ENCODE results near the gene RAB5B. TPM values are rescaled to one million over a fixed set of nuclear protein-coding genes. Genes with fewer than 3 reads are reported as not detected.
"Not testable (repeated sequence)": the region's sequence is repeated elsewhere in the genome, so short reads cannot be mapped to it uniquely, and the experiment has no call there.

RAB5B gene
- total RNA-seq, 1 donor from 2014 or later = 77.1 TPM

- DNase-seq = no peak
These were observed 8.6 kb downstream of the RAB5B start for GRCh38 chr12:55982319-55982936.

- DNase-seq = no peak
These were observed 9.5 kb downstream of the RAB5B start for GRCh38 chr12:55983232-55983842.

- no peak for DNase-seq
These were observed 11.0 kb downstream of the RAB5B start for GRCh38 chr12:55984861-55985260.

- DNase-seq = no peak
These were observed 11.5 kb downstream of the RAB5B start for GRCh38 chr12:55985341-55985740.

GRCh38 chr12:55985976-55986375 is 12.1 kb downstream of the RAB5B start:
- DNase-seq = not testable (repeated sequence)

- DNase-seq = no peak
These were observed 17.2 kb downstream of the RAB5B start for GRCh38 chr12:55991110-55991509.

GRCh38 chr12:55993230-55993853 is 19.5 kb downstream of the RAB5B start:
- no peak for DNase-seq

GRCh38 chr12:55995366-55995765 is 21.5 kb downstream of the RAB5B start:
- no peak for DNase-seq

- peak; percentile 87 for DNase-seq
These were observed 22.4 kb downstream of the RAB5B start for GRCh38 chr12:55996201-55996714.

GRCh38 chr12:55996715-55997534 is 23.0 kb downstream of the RAB5B start, which contains the start of gene SUOX:
TSS of gene SUOX (plus strand) at chr12:55997276. CDS start at chr12:56002222, 4,946 bp downstream.
- peak; percentile 98 for DNase-seq

GRCh38 chr12:55997535-55997859 is 23.6 kb downstream of the RAB5B start:
- DNase-seq = no peak

- DNase-seq = not testable (repeated sequence)
These were observed 25.6 kb downstream of the RAB5B start for GRCh38 chr12:55999522-55999921.

- not testable (repeated sequence) for DNase-seq
These were observed 26.2 kb downstream of the RAB5B start for GRCh38 chr12:55999999-56000540.

- DNase-seq = no peak
These were observed 27.7 kb downstream of the RAB5B start for GRCh38 chr12:56001487-56002100.

- not testable (repeated sequence) for DNase-seq
These were observed 29.5 kb downstream of the RAB5B start for GRCh38 chr12:56003376-56003775.

- no peak for DNase-seq
These were observed 30.3 kb downstream of the RAB5B start for GRCh38 chr12:56004211-56004610.

- DNase-seq = peak; percentile 78
These were observed 34.0 kb downstream of the RAB5B start for GRCh38 chr12:56007564-56008559.

GRCh38 chr12:56010111-56010570 is 36.3 kb downstream of the RAB5B start:
- DNase-seq = no peak

GRCh38 chr12:56011509-56012090 is 37.7 kb downstream of the RAB5B start:
- no peak for DNase-seq

GRCh38 chr12:56013482-56013881 is 39.6 kb downstream of the RAB5B start:
- DNase-seq = no peak
